HL-60 (cell line): ENCODE data around the gene CCDC43.

ENCODE experiments used
- DNase-seq, 2 experiments: peaks; one replicate each; pipeline ENCODE4 v3.0.0-alpha.2; 2010 to 2020; ENCODE audit warnings: low read depth in 1 of 2, low spot score in 1 of 2
- H3K27ac ChIP-seq: fragments of 250-450 bp; sonication (Bioruptor Pico); replicated peaks from 2 replicates; pipeline ENCODE4 v1.5.1; 2020; ENCODE audit warnings: mild to moderate bottlenecking, moderate library complexity
- H3K27me3 ChIP-seq: fragments of 250-450 bp; sonication (Bioruptor Pico); 2 replicates; pipeline ENCODE4 v1.5.1; 2021; ENCODE audit warnings: mild to moderate bottlenecking, moderate library complexity; ENCODE audit not compliant: insufficient read depth, poor library complexity, severe bottlenecking
- H3K4me3 ChIP-seq: replicated peaks from 2 replicates; pipeline ENCODE4 v1.5.1; 2011; ENCODE audit warnings: mild to moderate bottlenecking, control low read depth, low read length; ENCODE audit not compliant: insufficient read depth
- CTCF ChIP-seq: IDR thresholded peaks from one replicate; pipeline ENCODE4 v1.5.1; 2011; ENCODE audit warnings: low read length, control low read depth, inconsistent platforms; ENCODE audit not compliant: insufficient read depth
- GABPA ChIP-seq: IDR thresholded peaks from 2 replicates; pipeline ENCODE4 v1.6.1; 2012; ENCODE audit warnings: low read depth
- POLR2AphosphoS5 ChIP-seq: IDR thresholded peaks from 2 replicates; pipeline ENCODE4 v1.6.1; 2012; ENCODE audit warnings: low read depth
- REST ChIP-seq: IDR thresholded peaks from 2 replicates; pipeline ENCODE4 v1.6.1; 2012; ENCODE audit warnings: low read depth; ENCODE audit not compliant: insufficient replicate concordance
- SPI1 ChIP-seq: IDR thresholded peaks from 2 replicates; pipeline ENCODE4 v1.6.1; 2012; ENCODE audit warnings: low read depth, mild to moderate bottlenecking, borderline replicate concordance

CCDC43 gene

GRCh38 chr17:44673893-44674292 is 15.7 kb downstream of the CCDC43 start:
- DNase-seq = no peak
- no peak for TF ChIP-seq POLR2AphosphoS5
- TF ChIP-seq GABPA = no peak
- no peak for TF ChIP-seq REST
- no peak for TF ChIP-seq SPI1
- no peak for TF ChIP-seq CTCF
- Histone ChIP-seq H3K4me3 (no peak overlapping the region), H3K27me3 (no peaks in the 10 kb centered on the region), H3K27ac (no peak overlapping the region)

- Histone ChIP-seq H3K27me3 (no peaks in the 10 kb centered on the region), H3K27ac (no peak overlapping the region), H3K4me3 (no peak overlapping the region)
- no peak for DNase-seq
- TF ChIP-seq GABPA (no peak), CTCF (peak; percentile 27)
These were observed 17.0 kb downstream of the CCDC43 start for GRCh38 chr17:44672479-44673093.

GRCh38 chr17:44666006-44666405 is 23.6 kb downstream of the CCDC43 start:
- no peak overlapping the region for H3K4me3 ChIP-seq

More at GRCh38 chr17:44666006-44666405, 23.6 kb downstream of the CCDC43 start:
- no peak for DNase-seq
- H3K27me3 ChIP-seq = no peaks in the 10 kb centered on the region
- no peak overlapping the region for H3K27ac ChIP-seq
- TF ChIP-seq POLR2AphosphoS5 (no peak), REST (no peak), CTCF (no peak), GABPA (no peak), SPI1 (no peak)
